ENCODE data around the gene TYW3. TPM values are rescaled to one million over a fixed set of nuclear protein-coding genes. Genes with fewer than 3 reads are reported as not detected.

The TYW3 gene
- total RNA-seq, 1 donor from 2014 or later = 9.5 TPM

- no peak for TF ChIP-seq CTCF (IDR thresholded peaks at IDR 0.05; ENCODE audit: insufficient read depth, low read length, poor library complexity, severe bottlenecking)
- H3K36me3 ChIP-seq (ENCODE audit: control insufficient read depth, insufficient read depth, low read length) = no peaks in the 10 kb centered on the region
- no peaks in the 10 kb centered on the region for H3K27me3 ChIP-seq (ENCODE audit: control insufficient read depth, insufficient read depth, low read length)
- DNase-seq (ENCODE audit: low read depth) = no peak
- H3K4me3 ChIP-seq (ENCODE audit: low read depth, low read length) = no peak overlapping the region
Measured at GRCh38 chr1:74690364-74690696, 42.6 kb upstream of the TYW3 start.

GRCh38 chr1:74690909-74691308 lies 42.0 kb upstream of the TYW3 start:
- no peak for TF ChIP-seq CTCF (IDR thresholded peaks at IDR 0.05; ENCODE audit: insufficient read depth, low read length, poor library complexity, severe bottlenecking)

GRCh38 chr1:74693473-74693872 lies 39.5 kb upstream of the TYW3 start:
- peak; percentile 35 for DNase-seq (ENCODE audit: low read depth)
- no peak overlapping the region for H3K4me3 ChIP-seq (ENCODE audit: low read depth, low read length)
- H3K27me3 ChIP-seq (ENCODE audit: control insufficient read depth, insufficient read depth, low read length) = no peaks in the 10 kb centered on the region
- TF ChIP-seq CTCF (IDR thresholded peaks at IDR 0.05; ENCODE audit: insufficient read depth, low read length, poor library complexity, severe bottlenecking) = no peak
- no peaks in the 10 kb centered on the region for H3K36me3 ChIP-seq (ENCODE audit: control insufficient read depth, insufficient read depth, low read length)

More at GRCh38 chr1:74690909-74691308, 42.0 kb upstream of the TYW3 start:
- Histone ChIP-seq H3K27me3 (ENCODE audit: control insufficient read depth, insufficient read depth, low read length) (no peaks in the 10 kb centered on the region), H3K4me3 (ENCODE audit: low read depth, low read length) (no peak overlapping the region), H3K36me3 (ENCODE audit: control insufficient read depth, insufficient read depth, low read length) (no peaks in the 10 kb centered on the region)
- DNase-seq (ENCODE audit: low read depth) = no peak

GRCh38 chr1:74697832-74698231 lies 35.1 kb upstream of the TYW3 start:
- H3K36me3 ChIP-seq (ENCODE audit: control insufficient read depth, insufficient read depth, low read length) = no peaks in the 10 kb centered on the region
- no peak overlapping the region for H3K4me3 ChIP-seq (ENCODE audit: low read depth, low read length)
- no peak for TF ChIP-seq CTCF (IDR thresholded peaks at IDR 0.05; ENCODE audit: insufficient read depth, low read length, poor library complexity, severe bottlenecking)
- no peak for DNase-seq (ENCODE audit: low read depth)
- no peaks in the 10 kb centered on the region for H3K27me3 ChIP-seq (ENCODE audit: control insufficient read depth, insufficient read depth, low read length)

GRCh38 chr1:74699331-74699730 lies 33.6 kb upstream of the TYW3 start:
- Histone ChIP-seq H3K4me3 (ENCODE audit: low read depth, low read length) (no peak overlapping the region), H3K36me3 (ENCODE audit: control insufficient read depth, insufficient read depth, low read length) (no peaks in the 10 kb centered on the region), H3K27me3 (ENCODE audit: control insufficient read depth, insufficient read depth, low read length) (no peaks in the 10 kb centered on the region)
- TF ChIP-seq CTCF (IDR thresholded peaks at IDR 0.05; ENCODE audit: insufficient read depth, low read length, poor library complexity, severe bottlenecking) = no peak
- no peak for DNase-seq (ENCODE audit: low read depth)

GRCh38 chr1:74703386-74704182 lies 29.4 kb upstream of the TYW3 start:
- no peak for TF ChIP-seq CTCF (IDR thresholded peaks at IDR 0.05; ENCODE audit: insufficient read depth, low read length, poor library complexity, severe bottlenecking)
- DNase-seq (ENCODE audit: low read depth) = no peak
- Histone ChIP-seq H3K36me3 (ENCODE audit: control insufficient read depth, insufficient read depth, low read length) (no peaks in the 10 kb centered on the region), H3K4me3 (ENCODE audit: low read depth, low read length) (no peak overlapping the region), H3K27me3 (ENCODE audit: control insufficient read depth, insufficient read depth, low read length) (no peaks in the 10 kb centered on the region)
